ENCODE measurements around the gene IFITM5. TPM values are rescaled to one million over a fixed set of nuclear protein-coding genes. Genes with fewer than 3 reads are reported as not detected.
A peak's percentile ranks its signal among the peaks of the same experiment; 100 is the strongest.

IFITM5 gene
- total RNA-seq (not detected), polyA plus RNA-seq (not detected), total RNA-seq (0 reads per million in 6 experiments)

- peaks cover 0 to 9% (median 0%) of the 10 kb centered on the region in 3 donors for H3K36me3 Mint-ChIP-seq
- peaks cover 20 to 60% (median 53%) of the 10 kb centered on the region in 4 donors for H3K4me1 Mint-ChIP-seq
- ATAC-seq (peak; percentile 4 to 15), DNase-seq (peak in 2 of 10 donors; percentile 12 to 63)
- peaks cover 0 to 2% (median 0%) of the 10 kb centered on the region in 5 donors for H3K27me3 Mint-ChIP-seq
- no peaks in the 10 kb centered on the region for H3K9me3 Mint-ChIP-seq
- H3K4me3 Mint-ChIP-seq, result peak within 1 kb of the TSS in 6 of 10 donors; percentile 12 to 48 (median 30)
- peak within 1 kb of the TSS in 9 of 10 donors; percentile 38 to 91 (median 61) for H3K27ac Mint-ChIP-seq
- POLR2A ChIA-PET, result interaction anchor here (0.6 to 11.2 kb wide), 14 partner anchors 8 to 208 kb away, joined by 3 to 122 read pairs (median 4); partner anchors contain the start of genes BET1L, IFITM2, PGGHG and RIC8A
These were observed at the start of gene IFITM5 for GRCh38 chr11:299081-299891. Gene IFITM5, minus strand, starts transcription at chr11:299526. Its CDS starts 36 bp downstream, at chr11:299490.

GRCh38 chr11:346529-346928, 47.2 kb upstream of the IFITM5 start:
- ATAC-seq, result no peak

GRCh38 chr11:344836-345578, 45.7 kb upstream of the IFITM5 start:
- POLR2A ChIA-PET, result interaction anchor here (0.8 to 2.0 kb wide), 6 partner anchors 10 to 46 kb away, joined by 3 to 12 read pairs (median 3); partner anchors contain the start of gene IFITM5
- Mint-ChIP-seq H3K4me3 (no peak overlapping the region), H3K4me1 (peaks cover 14 to 37% (median 33%) of the 10 kb centered on the region in 4 donors), H3K27me3 (no peaks in the 10 kb centered on the region), H3K9me3 (no peaks in the 10 kb centered on the region), H3K36me3 (no peaks in the 10 kb centered on the region), H3K27ac (peak overlapping the region in 2 of 10 donors; percentile 6 to 26)
- no peak for DNase-seq
- ATAC-seq, result no peak

More at GRCh38 chr11:346529-346928, 47.2 kb upstream of the IFITM5 start:
- POLR2A ChIA-PET, result interaction anchor here (0.7 to 1.9 kb wide), 3 partner anchors 13 to 31 kb away, joined by 3 to 7 read pairs (median 6); no protein-coding TSS in a partner anchor
- Mint-ChIP-seq H3K4me1 (peaks cover 15 to 40% (median 35%) of the 10 kb centered on the region in 4 donors), H3K4me3 (no peak overlapping the region), H3K9me3 (no peaks in the 10 kb centered on the region), H3K27ac (peak overlapping the region in 1 of 10 donors; percentile 8), H3K27me3 (no peaks in the 10 kb centered on the region), H3K36me3 (no peaks in the 10 kb centered on the region)
- DNase-seq, result no peak

- H3K27me3 Mint-ChIP-seq, result no peaks in the 10 kb centered on the region
- DNase-seq (no peak), ATAC-seq (no peak)
- POLR2A ChIA-PET, result interaction anchor here (0.5 to 1.4 kb wide), 2 partner anchors 10 to 57 kb away, joined by 3 read pairs; no protein-coding TSS in a partner anchor
- no peaks in the 10 kb centered on the region for H3K36me3 Mint-ChIP-seq
- no peak overlapping the region for H3K4me3 Mint-ChIP-seq
- H3K4me1 Mint-ChIP-seq, result peaks cover 15 to 42% (median 32%) of the 10 kb centered on the region in 4 donors
- peak overlapping the region in 6 of 10 donors; percentile 1 to 62 (median 26) for H3K27ac Mint-ChIP-seq
- H3K9me3 Mint-ChIP-seq, result no peaks in the 10 kb centered on the region
These were observed 43.0 kb upstream of the IFITM5 start for GRCh38 chr11:342328-342727.

GRCh38 chr11:340539-341512, 41.5 kb upstream of the IFITM5 start:
- Mint-ChIP-seq H3K9me3 (no peaks in the 10 kb centered on the region), H3K36me3 (no peaks in the 10 kb centered on the region), H3K27ac (peak overlapping the region in 3 of 10 donors; percentile 72 to 92 (median 73)), H3K4me3 (peak overlapping the region in 3 of 10 donors; percentile 22 to 60 (median 24)), H3K27me3 (no peaks in the 10 kb centered on the region), H3K4me1 (peaks cover 25 to 49% (median 46%) of the 10 kb centered on the region in 4 donors)
- no peak for DNase-seq
- ATAC-seq, result no peak
- POLR2A ChIA-PET, result interaction anchor here (1.0 to 3.3 kb wide), 5 partner anchors 8 to 51 kb away, joined by 3 to 24 read pairs (median 3); no protein-coding TSS in a partner anchor

- H3K27ac Mint-ChIP-seq, result no peak overlapping the region
- no peaks in the 10 kb centered on the region for H3K9me3 Mint-ChIP-seq
- ATAC-seq, result no peak
- no peak for DNase-seq
- no peak overlapping the region for H3K4me3 Mint-ChIP-seq
- POLR2A ChIA-PET, result interaction anchor here (1.0 to 3.3 kb wide), 4 partner anchors 11 to 50 kb away, joined by 3 to 24 read pairs (median 6); no protein-coding TSS in a partner anchor
- no peaks in the 10 kb centered on the region for H3K27me3 Mint-ChIP-seq
- no peaks in the 10 kb centered on the region for H3K36me3 Mint-ChIP-seq
- H3K4me1 Mint-ChIP-seq, result peaks cover 25 to 55% (median 47%) of the 10 kb centered on the region in 4 donors
These were observed 40.6 kb upstream of the IFITM5 start for GRCh38 chr11:339963-340362.

GRCh38 chr11:337711-338110, 38.4 kb upstream of the IFITM5 start:
- peak overlapping the region in 1 of 10 donors; percentile 29 for H3K4me3 Mint-ChIP-seq
- no peaks in the 10 kb centered on the region for H3K27me3 Mint-ChIP-seq
- no peaks in the 10 kb centered on the region for H3K36me3 Mint-ChIP-seq
- no peak overlapping the region for H3K27ac Mint-ChIP-seq
- ATAC-seq, result no peak
- H3K4me1 Mint-ChIP-seq, result peaks cover 27 to 64% (median 52%) of the 10 kb centered on the region in 4 donors
- no peaks in the 10 kb centered on the region for H3K9me3 Mint-ChIP-seq
- no peak for DNase-seq
- POLR2A ChIA-PET, result interaction anchor here (0.6 to 1.1 kb wide), 3 partner anchors 16 to 40 kb away, joined by 3 to 4 read pairs (median 3); no protein-coding TSS in a partner anchor

- Mint-ChIP-seq H3K27me3 (no peaks in the 10 kb centered on the region), H3K4me1 (peaks cover 26 to 62% (median 50%) of the 10 kb centered on the region in 4 donors), H3K4me3 (peak overlapping the region in 7 of 10 donors; percentile 12 to 75 (median 45)), H3K36me3 (no peaks in the 10 kb centered on the region), H3K9me3 (no peaks in the 10 kb centered on the region), H3K27ac (peak overlapping the region; percentile 10 to 88 (median 70))
- ATAC-seq (peak in 1 of 2 donors; percentile 23), DNase-seq (no peak)
- POLR2A ChIA-PET, result interaction anchor here (1.1 kb wide), 1 partner anchor 17 kb away, joined by 3 read pairs; no protein-coding TSS in a partner anchor
These were observed 37.4 kb upstream of the IFITM5 start for GRCh38 chr11:336659-337198.

GRCh38 chr11:335779-336658, 36.7 kb upstream of the IFITM5 start:
- Mint-ChIP-seq H3K4me1 (peaks cover 24 to 62% (median 50%) of the 10 kb centered on the region in 4 donors), H3K9me3 (no peaks in the 10 kb centered on the region), H3K4me3 (peak overlapping the region in 7 of 10 donors; percentile 12 to 75 (median 45)), H3K36me3 (no peaks in the 10 kb centered on the region), H3K27me3 (no peaks in the 10 kb centered on the region), H3K27ac (peak overlapping the region; percentile 10 to 88 (median 70))
- DNase-seq (no peak), ATAC-seq (peak in 1 of 2 donors; percentile 27)
- POLR2A ChIA-PET, result interaction anchor here (0.6 kb wide), 1 partner anchor 13 kb away, joined by 3 read pairs; no protein-coding TSS in a partner anchor

GRCh38 chr11:334264-334994, 35.1 kb upstream of the IFITM5 start:
- peaks cover 29 to 71% (median 58%) of the 10 kb centered on the region in 4 donors for H3K4me1 Mint-ChIP-seq
- H3K27ac Mint-ChIP-seq, result peak overlapping the region in 2 of 10 donors; percentile 14 to 46
- H3K36me3 Mint-ChIP-seq, result no peaks in the 10 kb centered on the region
- ATAC-seq (no peak), DNase-seq (no peak)
- no peaks in the 10 kb centered on the region for H3K9me3 Mint-ChIP-seq
- POLR2A ChIA-PET, result interaction anchor here (2.4 kb wide), 1 partner anchor 11 kb away, joined by 7 read pairs; no protein-coding TSS in a partner anchor
- no peak overlapping the region for H3K4me3 Mint-ChIP-seq
- H3K27me3 Mint-ChIP-seq, result no peaks in the 10 kb centered on the region

All from naive thymus-derived CD8-positive, alpha-beta T cell (primary cell).